Stimulated activated CD4-positive, alpha-beta T cell treated with anti-CD3 and anti-CD28 coated beads, Interleukin-2, amount 100 ng/mL, for 48 hours (primary cell): Measurements from ENCODE around the gene ARHGEF16.
A peak's percentile ranks its signal among the peaks of the same experiment; 100 is the strongest.

Source experiments
- DNase-seq, 2 donors: peaks; one replicate each; pipeline ENCODE4 v3.0.0-alpha.2; 2020

The ARHGEF16 gene

GRCh38 chr1:3505161-3505560 lies 50.7 kb downstream of the ARHGEF16 start:
- DNase-seq: no peak

GRCh38 chr1:3506041-3506440 lies 51.6 kb downstream of the ARHGEF16 start:
- no peak for DNase-seq

- no peak for DNase-seq
Observed at GRCh38 chr1:3506943-3507342, 52.5 kb downstream of the ARHGEF16 start.

GRCh38 chr1:3507636-3508275 lies 53.3 kb downstream of the ARHGEF16 start:
- DNase-seq: no peak

- no peak for DNase-seq
Observed at GRCh38 chr1:3508757-3509415, 54.4 kb downstream of the ARHGEF16 start.

- DNase-seq: no peak
Observed at GRCh38 chr1:3509721-3510120, 55.3 kb downstream of the ARHGEF16 start.

- DNase-seq: no peak
Observed at GRCh38 chr1:3510136-3510955, 55.9 kb downstream of the ARHGEF16 start.

GRCh38 chr1:3510956-3511250 lies 56.4 kb downstream of the ARHGEF16 start:
- DNase-seq: no peak

- no peak for DNase-seq
Observed at GRCh38 chr1:3511306-3511705, 56.8 kb downstream of the ARHGEF16 start.

- DNase-seq: no peak
Observed at GRCh38 chr1:3511856-3512255, 57.4 kb downstream of the ARHGEF16 start.

GRCh38 chr1:3514404-3514803 lies 59.9 kb downstream of the ARHGEF16 start:
- DNase-seq: no peak

- DNase-seq: no peak
Observed at GRCh38 chr1:3515272-3515671, 60.8 kb downstream of the ARHGEF16 start.

- no peak for DNase-seq
Observed at GRCh38 chr1:3515774-3516480, 61.5 kb downstream of the ARHGEF16 start.

GRCh38 chr1:3516481-3516869 lies 62.0 kb downstream of the ARHGEF16 start:
- no peak for DNase-seq

GRCh38 chr1:3516911-3517675 lies 62.6 kb downstream of the ARHGEF16 start:
- no peak for DNase-seq

- peak; percentile 36 to 49 for DNase-seq
Observed at GRCh38 chr1:3518256-3518655, 63.8 kb downstream of the ARHGEF16 start.

- DNase-seq: no peak
Observed at GRCh38 chr1:3518756-3519155, 64.3 kb downstream of the ARHGEF16 start.

GRCh38 chr1:3519301-3519885 lies 64.9 kb downstream of the ARHGEF16 start:
- DNase-seq: no peak

- no peak for DNase-seq
Observed at GRCh38 chr1:3520419-3521378, 66.2 kb downstream of the ARHGEF16 start.

- DNase-seq: no peak
Observed at GRCh38 chr1:3521426-3521825, 67.0 kb downstream of the ARHGEF16 start.

- no peak for DNase-seq
Observed at GRCh38 chr1:3522112-3522511, 67.6 kb downstream of the ARHGEF16 start.
